HepG2 (cell line): ENCODE results near the gene KIAA1191. TPM values are rescaled to one million over a fixed set of nuclear protein-coding genes. Genes with fewer than 3 reads are reported as not detected.

ENCODE experiments used
- CENPBD1 ChIP-seq: sonication (generic); formaldehyde crosslinking; IDR thresholded peaks from 2 replicates; pipeline ENCODE4 v1.8.0; 2022; ENCODE audit warnings: missing genetic modification reagents, low read depth, mild to moderate bottlenecking, borderline replicate concordance
- GATAD2A ChIP-seq: IDR thresholded peaks from 2 replicates; pipeline ENCODE4 v1.6.1; 2016
- MIXL1 ChIP-seq: IDR thresholded peaks from 2 replicates; pipeline ENCODE4 v1.6.1; 2016
- MXD4 ChIP-seq: IDR thresholded peaks from 2 replicates; pipeline ENCODE4 v1.6.1; 2016; ENCODE audit warnings: mild to moderate bottlenecking, missing biosample characterization, missing genetic modification reagents
- MYC ChIP-seq: sonication (generic); formaldehyde crosslinking; IDR thresholded peaks from 2 replicates; pipeline ENCODE4 v1.9.0; 2021; ENCODE audit warnings: missing genetic modification reagents, borderline replicate concordance
- NCOA5 ChIP-seq: sonication (generic); formaldehyde crosslinking; IDR thresholded peaks from 2 replicates; pipeline ENCODE4 v1.4.0; 2020; ENCODE audit warnings: missing genetic modification reagents
- NFRKB ChIP-seq: fragments of 450-650 bp; IDR thresholded peaks from 2 replicates; pipeline ENCODE4 v1.6.1; 2017
- TOE1 ChIP-seq: sonication (generic); formaldehyde crosslinking; IDR thresholded peaks from 2 replicates; pipeline ENCODE4 v1.4.0; 2020; ENCODE audit warnings: mild to moderate bottlenecking, missing genetic modification reagents
- ZNF292 ChIP-seq: sonication (generic); formaldehyde crosslinking; IDR thresholded peaks from 2 replicates; pipeline ENCODE4 v1.8.1; 2022; ENCODE audit warnings: mild to moderate bottlenecking, low read depth, missing genetic modification reagents, borderline replicate concordance
- ZNF382 ChIP-seq: sonication (generic); formaldehyde crosslinking; IDR thresholded peaks from 2 replicates; pipeline ENCODE4 v1.5.0; 2020; ENCODE audit warnings: missing genetic modification reagents, mild to moderate bottlenecking, borderline replicate concordance
- ZNF607 ChIP-seq: sonication (generic); formaldehyde crosslinking; IDR thresholded peaks from 2 replicates; pipeline ENCODE4 v1.5.1; 2020; ENCODE audit warnings: missing genetic modification reagents, mild to moderate bottlenecking, borderline replicate concordance
- ZNF644 ChIP-seq: IDR thresholded peaks from 2 replicates; pipeline ENCODE4 v1.6.1; 2016; ENCODE audit warnings: low read depth
- ZNF746 ChIP-seq: sonication (generic); formaldehyde crosslinking; IDR thresholded peaks from 2 replicates; pipeline ENCODE4 v1.8.0; 2022; ENCODE audit warnings: mild to moderate bottlenecking, missing genetic modification reagents
- ZNF891 ChIP-seq: sonication (generic); formaldehyde crosslinking; IDR thresholded peaks from 2 replicates; pipeline ENCODE4 v1.5.0; 2020; ENCODE audit warnings: mild to moderate bottlenecking, missing genetic modification reagents
- polyA plus RNA-seq, 8 experiments: library from polyadenylated mRNA; depleted of rRNA in 3 of 8; stranded (reverse) in 7 of 8; unstranded in 1 of 8; fragments of >200 nt; fragmentation: Illumina TruSeq in 4 of 8; extraction: Trizol in 4 of 8; gene quantifications; 2 replicates each; pipeline versions ENCODE4 v1.2.1 to v1.2.3, GENCODE V29; 2011 to 2016; ENCODE audit warnings: low read depth in 4 of 8, missing spikeins in 1 of 8, mixed read lengths in 1 of 8; ENCODE audit not compliant: insufficient read depth in 1 of 8
- total RNA-seq, 5 experiments: library from RNA; depleted of rRNA; stranded (reverse); fragments of >200 nt; fragmentation: Illumina TruSeq; extraction: Trizol; gene quantifications; 2 replicates each; pipeline ENCODE4 v1.2.3, GENCODE V29; 2016; ENCODE audit warnings: low read depth in 1 of 5
- TF ChIP-seq, protein P1 (sequence below): IDR thresholded peaks from 2 replicates; pipeline ENCODE4 v1.6.1; 2016; ENCODE audit warnings: low read depth, borderline replicate concordance
- TF ChIP-seq, protein P2 (sequence below): sonication (generic); formaldehyde crosslinking; IDR thresholded peaks from 2 replicates; pipeline ENCODE4 v1.4.0; 2020; ENCODE audit warnings: missing genetic modification reagents, borderline replicate concordance
- TF ChIP-seq, protein P3 (sequence below): sonication (generic); formaldehyde crosslinking; IDR thresholded peaks from 2 replicates; pipeline ENCODE4 v1.8.1; 2023; ENCODE audit warnings: mild to moderate bottlenecking, moderate library complexity, missing genetic modification reagents
- TF ChIP-seq, protein P4 (sequence below): fragments of 450-650 bp; IDR thresholded peaks from 2 replicates; pipeline ENCODE4 v1.6.1; 2017; ENCODE audit warnings: mild to moderate bottlenecking
- TF ChIP-seq, protein P5 (sequence below): sonication (generic); formaldehyde crosslinking; IDR thresholded peaks from 2 replicates; pipeline ENCODE4 v1.4.0; 2020; ENCODE audit warnings: missing genetic modification reagents

Gene KIAA1191
- total and polyA plus RNA-seq, 2 of the 13 experiments (the other 11 are each of a cell fraction or from before 2014, with no cell fraction given): 63.6 to 103 TPM

DNA sequence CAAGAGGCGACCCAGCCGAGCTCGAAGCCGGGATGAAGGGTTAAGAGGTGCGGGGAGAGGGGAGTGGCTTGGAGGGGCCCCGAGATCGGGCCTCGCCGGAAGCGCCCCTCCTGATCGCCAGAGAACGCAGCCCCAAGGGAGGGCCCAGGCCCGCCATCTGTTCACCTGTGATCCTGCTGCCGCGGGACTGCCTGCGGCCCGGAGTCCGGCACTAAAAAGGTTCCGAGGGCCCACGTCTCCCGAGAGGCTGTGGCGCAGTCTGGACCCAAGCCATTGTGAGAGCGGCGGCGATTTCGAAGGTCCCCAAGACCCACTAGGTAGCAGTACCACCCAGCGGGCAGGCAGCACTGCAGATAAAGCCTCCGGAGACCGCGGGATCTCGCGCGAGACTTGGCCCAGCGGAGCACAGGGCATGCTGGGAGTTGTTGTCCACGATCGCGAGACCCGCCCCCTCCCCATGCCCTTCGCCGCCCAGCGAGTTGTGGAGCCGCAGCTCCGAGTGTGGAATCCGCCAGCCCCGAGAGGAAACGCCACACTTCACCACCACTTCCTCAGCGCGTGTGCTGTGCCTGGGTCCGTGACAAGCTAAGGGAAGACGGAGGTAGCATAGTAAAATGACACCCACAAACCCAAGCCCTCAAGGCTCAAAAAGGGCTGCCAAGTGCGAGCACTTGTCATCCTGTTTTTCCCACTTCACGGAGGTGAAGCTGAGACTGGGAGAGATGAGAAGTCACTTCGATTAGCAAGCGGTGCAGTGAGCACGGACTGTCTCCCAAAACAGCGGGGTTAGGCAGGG, at the start of gene KIAA1191 (continued):
- no peak for TF ChIP-seq ZNF746 (CRISPR knock-in tag)
- peak; percentile 67; the same call in 1 of the 2 replicates for TF ChIP-seq MYC (CRISPR knock-in tag)
- peak; percentile 71 for TF ChIP-seq GATAD2A
- TF ChIP-seq, protein P1, sequence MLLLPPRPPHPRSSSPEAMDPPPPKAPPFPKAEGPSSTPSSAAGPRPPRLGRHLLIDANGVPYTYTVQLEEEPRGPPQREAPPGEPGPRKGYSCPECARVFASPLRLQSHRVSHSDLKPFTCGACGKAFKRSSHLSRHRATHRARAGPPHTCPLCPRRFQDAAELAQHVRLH (CRISPR knock-in tag): peak; percentile 77
- TF ChIP-seq, protein P2, sequence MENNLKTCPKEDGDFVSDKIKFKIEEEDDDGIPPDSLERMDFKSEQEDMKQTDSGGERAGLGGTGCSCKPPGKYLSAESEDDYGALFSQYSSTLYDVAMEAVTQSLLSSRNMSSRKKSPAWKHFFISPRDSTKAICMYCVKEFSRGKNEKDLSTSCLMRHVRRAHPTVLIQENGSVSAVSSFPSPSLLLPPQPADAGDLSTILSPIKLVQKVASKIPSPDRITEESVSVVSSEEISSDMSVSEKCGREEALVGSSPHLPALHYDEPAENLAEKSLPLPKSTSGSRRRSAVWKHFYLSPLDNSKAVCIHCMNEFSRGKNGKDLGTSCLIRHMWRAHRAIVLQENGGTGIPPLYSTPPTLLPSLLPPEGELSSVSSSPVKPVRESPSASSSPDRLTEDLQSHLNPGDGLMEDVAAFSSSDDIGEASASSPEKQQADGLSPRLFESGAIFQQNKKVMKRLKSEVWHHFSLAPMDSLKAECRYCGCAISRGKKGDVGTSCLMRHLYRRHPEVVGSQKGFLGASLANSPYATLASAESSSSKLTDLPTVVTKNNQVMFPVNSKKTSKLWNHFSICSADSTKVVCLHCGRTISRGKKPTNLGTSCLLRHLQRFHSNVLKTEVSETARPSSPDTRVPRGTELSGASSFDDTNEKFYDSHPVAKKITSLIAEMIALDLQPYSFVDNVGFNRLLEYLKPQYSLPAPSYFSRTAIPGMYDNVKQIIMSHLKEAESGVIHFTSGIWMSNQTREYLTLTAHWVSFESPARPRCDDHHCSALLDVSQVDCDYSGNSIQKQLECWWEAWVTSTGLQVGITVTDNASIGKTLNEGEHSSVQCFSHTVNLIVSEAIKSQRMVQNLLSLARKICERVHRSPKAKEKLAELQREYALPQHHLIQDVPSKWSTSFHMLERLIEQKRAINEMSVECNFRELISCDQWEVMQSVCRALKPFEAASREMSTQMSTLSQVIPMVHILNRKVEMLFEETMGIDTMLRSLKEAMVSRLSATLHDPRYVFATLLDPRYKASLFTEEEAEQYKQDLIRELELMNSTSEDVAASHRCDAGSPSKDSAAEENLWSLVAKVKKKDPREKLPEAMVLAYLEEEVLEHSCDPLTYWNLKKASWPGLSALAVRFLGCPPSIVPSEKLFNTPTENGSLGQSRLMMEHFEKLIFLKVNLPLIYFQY (CRISPR knock-in tag): peak; percentile 89
- peak; percentile 79; the same call in 1 of the 2 replicates for TF ChIP-seq ZNF607 (CRISPR knock-in tag)
- 0 out of 2 replicates have a peak, but pooled peaks have one; percentile 30 for TF ChIP-seq ZNF292 (CRISPR knock-in tag)
- no peak for TF ChIP-seq ZNF891 (CRISPR knock-in tag)
- TF ChIP-seq ZNF644 (CRISPR knock-in tag): no peak
- peak; percentile 20; the same call in 1 of the 2 replicates for TF ChIP-seq MIXL1 (CRISPR knock-in tag)
- no peak for TF ChIP-seq ZNF382 (CRISPR knock-in tag)
- TF ChIP-seq, protein P3, sequence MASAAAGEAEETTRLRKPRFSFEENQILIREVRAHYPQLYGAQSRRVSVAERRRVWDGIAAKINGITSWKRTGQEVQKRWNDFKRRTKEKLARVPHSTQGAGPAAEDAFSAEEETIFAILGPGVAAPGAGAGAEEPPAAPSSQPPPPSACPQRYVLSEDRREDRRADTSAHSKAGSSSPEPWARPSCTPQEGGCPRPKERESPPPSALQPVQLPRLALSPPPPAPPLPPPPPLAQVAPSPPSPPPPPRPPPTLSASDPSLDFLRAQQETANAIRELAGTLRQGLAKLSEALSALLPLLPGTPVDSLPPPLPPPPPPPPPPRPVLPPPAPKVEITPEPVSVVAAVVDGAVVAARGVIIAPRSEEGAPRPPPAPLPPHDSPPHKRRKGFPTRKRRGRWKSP (CRISPR knock-in tag): peak; percentile 35; the same call in 1 of the 2 replicates
- TF ChIP-seq, protein P4, sequence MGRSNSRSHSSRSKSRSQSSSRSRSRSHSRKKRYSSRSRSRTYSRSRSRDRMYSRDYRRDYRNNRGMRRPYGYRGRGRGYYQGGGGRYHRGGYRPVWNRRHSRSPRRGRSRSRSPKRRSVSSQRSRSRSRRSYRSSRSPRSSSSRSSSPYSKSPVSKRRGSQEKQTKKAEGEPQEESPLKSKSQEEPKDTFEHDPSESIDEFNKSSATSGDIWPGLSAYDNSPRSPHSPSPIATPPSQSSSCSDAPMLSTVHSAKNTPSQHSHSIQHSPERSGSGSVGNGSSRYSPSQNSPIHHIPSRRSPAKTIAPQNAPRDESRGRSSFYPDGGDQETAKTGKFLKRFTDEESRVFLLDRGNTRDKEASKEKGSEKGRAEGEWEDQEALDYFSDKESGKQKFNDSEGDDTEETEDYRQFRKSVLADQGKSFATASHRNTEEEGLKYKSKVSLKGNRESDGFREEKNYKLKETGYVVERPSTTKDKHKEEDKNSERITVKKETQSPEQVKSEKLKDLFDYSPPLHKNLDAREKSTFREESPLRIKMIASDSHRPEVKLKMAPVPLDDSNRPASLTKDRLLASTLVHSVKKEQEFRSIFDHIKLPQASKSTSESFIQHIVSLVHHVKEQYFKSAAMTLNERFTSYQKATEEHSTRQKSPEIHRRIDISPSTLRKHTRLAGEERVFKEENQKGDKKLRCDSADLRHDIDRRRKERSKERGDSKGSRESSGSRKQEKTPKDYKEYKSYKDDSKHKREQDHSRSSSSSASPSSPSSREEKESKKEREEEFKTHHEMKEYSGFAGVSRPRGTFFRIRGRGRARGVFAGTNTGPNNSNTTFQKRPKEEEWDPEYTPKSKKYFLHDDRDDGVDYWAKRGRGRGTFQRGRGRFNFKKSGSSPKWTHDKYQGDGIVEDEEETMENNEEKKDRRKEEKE: no peak
- no peak for TF ChIP-seq TOE1
- TF ChIP-seq NFRKB: no peak
- no peak for TF ChIP-seq CENPBD1 (CRISPR knock-in tag)
- TF ChIP-seq, protein P5, sequence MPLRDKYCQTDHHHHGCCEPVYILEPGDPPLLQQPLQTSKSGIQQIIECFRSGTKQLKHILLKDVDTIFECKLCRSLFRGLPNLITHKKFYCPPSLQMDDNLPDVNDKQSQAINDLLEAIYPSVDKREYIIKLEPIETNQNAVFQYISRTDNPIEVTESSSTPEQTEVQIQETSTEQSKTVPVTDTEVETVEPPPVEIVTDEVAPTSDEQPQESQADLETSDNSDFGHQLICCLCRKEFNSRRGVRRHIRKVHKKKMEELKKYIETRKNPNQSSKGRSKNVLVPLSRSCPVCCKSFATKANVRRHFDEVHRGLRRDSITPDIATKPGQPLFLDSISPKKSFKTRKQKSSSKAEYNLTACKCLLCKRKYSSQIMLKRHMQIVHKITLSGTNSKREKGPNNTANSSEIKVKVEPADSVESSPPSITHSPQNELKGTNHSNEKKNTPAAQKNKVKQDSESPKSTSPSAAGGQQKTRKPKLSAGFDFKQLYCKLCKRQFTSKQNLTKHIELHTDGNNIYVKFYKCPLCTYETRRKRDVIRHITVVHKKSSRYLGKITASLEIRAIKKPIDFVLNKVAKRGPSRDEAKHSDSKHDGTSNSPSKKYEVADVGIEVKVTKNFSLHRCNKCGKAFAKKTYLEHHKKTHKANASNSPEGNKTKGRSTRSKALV (CRISPR knock-in tag): 0 out of 2 replicates have a peak, but pooled peaks have one; percentile 52
- TF ChIP-seq NCOA5 (CRISPR knock-in tag): no peak
- TF ChIP-seq MXD4 (CRISPR knock-in tag): peak; percentile 51; the same call in 1 of the 2 replicates
